GM20431 (cell line): ENCODE measurements around the gene KIAA1549.
"Not testable (repeated sequence)": the region's sequence is repeated elsewhere in the genome, so short reads cannot be mapped to it uniquely, and the experiment has no call there.

Experiments used
- in situ Hi-C: fragments of 300-500 bp; cut with MseI, MboI; formaldehyde crosslinking; loops from one replicate; pipeline ENCODE4 v1.15.0; 2020; ENCODE audit warnings: low sequenced_read_pairs; ENCODE audit not compliant: unreplicated experiment

Gene KIAA1549

GRCh38 chr7:138981332-138982203 lies at the start of gene KIAA1549:
Gene KIAA1549, minus strand, starts transcription at chr7:138981389. Its CDS starts 120 bp downstream, at chr7:138981269.
- in situ Hi-C loops: loop anchor here (10.0 kb wide), 1 partner anchor 87 kb away; no protein-coding TSS in a partner anchor

DNA sequence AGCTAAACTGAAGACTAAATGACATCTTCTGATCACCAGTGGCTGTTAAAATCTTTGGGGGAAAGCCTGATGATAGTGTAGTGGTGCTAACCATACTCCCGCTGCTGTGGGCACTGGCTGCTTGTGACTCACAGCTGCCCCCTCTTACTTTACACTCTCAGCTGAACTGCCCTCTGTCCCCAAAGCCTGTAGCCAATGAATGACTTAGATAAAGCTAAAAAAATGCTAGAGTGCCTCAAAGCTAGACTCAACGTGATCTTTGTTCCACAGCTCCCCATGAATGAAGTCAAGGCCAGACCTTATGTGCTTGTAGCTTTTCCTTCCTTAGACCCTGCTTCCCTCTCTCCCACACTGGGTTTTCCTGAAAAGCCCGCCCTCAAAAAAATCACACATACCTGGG lies 48.2 kb upstream of the KIAA1549 start:
- in situ Hi-C loops: no loop called here

GRCh38 chr7:139026551-139026950 lies 45.4 kb upstream of the KIAA1549 start:
- in situ Hi-C loops: no loop called here

DNA sequence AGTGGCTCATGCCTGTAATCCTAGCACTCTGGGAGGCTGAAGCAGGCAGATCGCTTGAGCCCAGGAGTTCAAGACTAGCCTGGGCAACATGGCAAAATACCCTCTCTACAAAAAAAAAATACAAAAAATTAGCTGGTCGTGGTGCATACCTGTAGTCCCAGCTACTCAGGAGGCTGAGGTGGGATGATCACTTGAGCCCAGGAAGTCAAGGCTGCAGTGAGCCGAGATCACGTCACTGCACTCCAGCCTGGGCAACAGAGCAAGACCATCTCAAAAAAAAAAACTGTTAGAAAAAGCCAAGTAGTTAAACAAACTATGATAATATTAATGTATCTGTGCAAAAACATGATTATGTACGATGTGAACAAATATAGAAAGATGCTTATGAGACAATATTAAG lies 44.7 kb upstream of the KIAA1549 start:
- in situ Hi-C loops: not testable (repeated sequence)

DNA sequence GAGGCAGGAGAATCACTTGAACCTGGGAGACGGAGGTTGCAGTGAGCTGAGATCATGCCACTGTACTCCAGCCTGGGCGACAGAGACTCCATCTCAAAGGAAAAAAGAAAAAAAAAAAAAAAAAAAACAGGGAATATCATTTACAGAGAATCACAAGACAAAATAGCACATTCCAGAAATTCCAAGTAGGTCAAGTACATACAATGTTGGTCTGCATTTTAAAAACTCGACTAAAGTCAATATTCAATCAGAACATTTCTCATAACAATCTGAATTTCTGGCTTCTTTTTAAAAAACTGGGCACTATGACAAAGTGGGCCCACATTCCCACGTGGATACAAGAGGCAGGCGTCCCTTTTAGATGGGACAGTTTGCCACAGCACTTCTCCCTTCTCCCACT lies 41.9 kb upstream of the KIAA1549 start:
- in situ Hi-C loops: no loop called here

DNA sequence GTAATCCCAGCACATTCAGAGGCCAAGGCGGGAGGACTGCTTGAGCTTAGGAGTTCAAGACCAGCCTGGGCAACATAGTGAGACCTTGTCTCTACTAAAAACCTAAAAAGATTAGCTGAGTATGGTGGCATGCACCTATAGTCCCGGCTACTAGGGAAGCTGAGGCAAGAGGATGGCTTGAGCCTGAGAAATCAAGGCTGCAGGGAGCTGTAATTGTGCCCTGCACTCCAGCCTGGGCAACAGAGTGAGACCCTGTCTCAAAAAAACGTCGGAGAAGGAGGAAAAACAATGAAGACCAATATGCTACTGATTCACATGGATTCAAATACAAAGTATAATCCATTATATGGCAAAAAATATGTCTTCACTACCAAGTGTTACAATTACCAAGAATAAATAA lies 41.1 kb upstream of the KIAA1549 start:
- in situ Hi-C loops: no loop called here

DNA sequence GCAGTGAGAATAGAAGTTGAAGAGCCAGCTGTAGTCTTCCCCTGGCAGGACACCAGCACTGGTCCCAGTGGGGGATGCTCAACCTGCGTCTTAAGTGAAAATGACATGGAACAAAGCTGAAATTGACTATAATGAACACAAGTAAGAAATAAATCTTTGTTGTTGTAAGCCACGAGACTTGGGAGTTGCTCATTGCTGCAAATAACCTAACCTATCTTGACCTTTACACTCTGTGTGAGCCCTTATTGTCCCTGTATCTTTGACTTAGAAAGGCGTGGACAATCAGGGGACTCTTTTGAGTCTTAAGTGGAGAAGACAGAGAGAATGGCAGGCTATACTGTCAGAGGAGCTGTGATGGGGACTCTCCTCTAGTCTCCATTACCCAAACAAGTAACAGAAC lies 37.7 kb upstream of the KIAA1549 start:
- in situ Hi-C loops: no loop called here

GRCh38 chr7:139016931-139017511 lies 35.8 kb upstream of the KIAA1549 start:
- in situ Hi-C loops: no loop called here

DNA sequence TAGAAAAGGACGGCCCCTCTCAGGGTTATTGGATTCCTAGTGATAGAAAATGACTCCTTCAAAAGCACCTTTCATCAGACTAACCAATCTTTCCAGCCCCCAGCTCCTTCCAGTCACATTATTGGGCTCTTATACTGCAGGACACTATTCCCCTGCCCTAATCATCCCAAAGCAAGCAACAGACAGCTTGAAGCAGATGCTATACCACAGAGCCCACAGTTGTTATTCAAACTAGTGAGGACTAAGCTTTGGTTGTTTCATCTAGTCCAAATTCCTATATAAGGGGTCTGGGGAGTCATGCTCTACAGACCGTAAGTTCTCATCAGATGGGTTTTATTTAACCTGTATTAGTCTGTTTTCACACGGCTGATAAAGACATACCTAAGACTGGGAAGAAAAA lies 30.2 kb upstream of the KIAA1549 start:
- in situ Hi-C loops: no loop called here

DNA sequence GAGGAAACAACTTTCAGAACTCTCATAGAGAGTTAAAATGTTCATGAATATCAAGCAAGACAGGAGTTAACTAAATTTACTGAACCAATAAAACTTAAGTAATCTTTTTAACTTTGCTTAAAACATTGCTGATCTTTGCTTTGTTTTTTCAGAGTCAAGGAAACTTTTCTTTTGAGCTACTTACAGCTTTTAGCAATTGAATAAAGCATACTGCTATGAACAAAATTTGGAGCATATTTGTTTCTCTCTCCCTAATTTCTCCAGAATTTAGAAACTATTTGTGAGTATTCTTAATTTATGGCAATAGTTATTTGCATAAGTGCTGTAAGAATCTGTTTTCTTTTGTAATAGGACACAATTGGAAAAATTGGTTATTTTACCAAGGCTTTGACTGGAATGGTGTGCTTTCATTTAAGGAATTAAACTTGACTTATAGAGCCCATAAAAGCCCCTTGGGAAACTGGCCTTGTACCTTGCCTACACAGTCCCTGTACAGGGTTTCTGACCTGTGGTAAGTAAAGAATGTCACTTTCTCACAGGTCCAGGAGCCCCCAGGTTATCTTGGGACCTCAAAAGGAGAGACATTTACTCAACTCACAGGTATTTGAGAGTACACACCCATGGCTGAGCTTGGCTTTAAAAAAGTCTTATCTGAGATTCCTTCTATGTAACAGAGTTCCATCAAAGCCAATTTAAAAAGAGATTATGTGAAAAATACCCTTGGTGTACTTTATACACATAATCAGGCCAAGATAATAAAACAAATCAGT lies 23.3 kb upstream of the KIAA1549 start:
- in situ Hi-C loops: no loop called here

GRCh38 chr7:138999414-138999813 lies 18.2 kb upstream of the KIAA1549 start:
- in situ Hi-C loops: no loop called here

- in situ Hi-C loops: no loop called here
Observed at GRCh38 chr7:138992052-138992531, 10.9 kb upstream of the KIAA1549 start.

GRCh38 chr7:138987686-138988085 lies 6.5 kb upstream of the KIAA1549 start:
- in situ Hi-C loops: loop anchor here (10.0 kb wide), 1 partner anchor 93 kb away; no protein-coding TSS in a partner anchor

DNA sequence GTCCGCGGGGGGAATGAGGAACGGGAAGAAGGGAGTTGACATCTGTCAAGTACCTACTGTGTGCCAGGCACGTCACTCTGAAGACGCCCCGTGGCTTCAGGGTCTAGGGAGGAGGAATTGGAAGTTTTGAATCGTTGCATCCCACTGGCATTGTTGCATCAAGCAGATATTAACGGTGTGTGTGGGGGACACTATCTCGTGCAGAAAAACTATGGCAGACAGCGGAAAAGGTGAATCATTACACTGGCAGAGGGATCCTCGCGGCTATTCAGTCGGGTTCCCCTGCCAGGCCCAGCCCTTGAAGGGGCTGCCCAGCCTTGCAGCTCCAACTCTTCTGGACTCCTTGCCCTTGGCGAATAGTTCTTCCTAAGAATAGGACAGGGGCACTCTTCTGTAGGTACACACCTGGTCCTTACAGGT lies 1.0 kb upstream of the KIAA1549 start:
- in situ Hi-C loops: loop anchor here (10.0 kb wide), 1 partner anchor 87 kb away; no protein-coding TSS in a partner anchor

GRCh38 chr7:138980563-138981291 lies 462 bp downstream of the KIAA1549 start:
- in situ Hi-C loops: loop anchor here (10.0 kb wide), 1 partner anchor 86 kb away; no protein-coding TSS in a partner anchor

- in situ Hi-C loops: loop anchor here (10.0 kb wide), 1 partner anchor 85 kb away; no protein-coding TSS in a partner anchor
Observed at GRCh38 chr7:138979988-138980562, 1.1 kb downstream of the KIAA1549 start.

DNA sequence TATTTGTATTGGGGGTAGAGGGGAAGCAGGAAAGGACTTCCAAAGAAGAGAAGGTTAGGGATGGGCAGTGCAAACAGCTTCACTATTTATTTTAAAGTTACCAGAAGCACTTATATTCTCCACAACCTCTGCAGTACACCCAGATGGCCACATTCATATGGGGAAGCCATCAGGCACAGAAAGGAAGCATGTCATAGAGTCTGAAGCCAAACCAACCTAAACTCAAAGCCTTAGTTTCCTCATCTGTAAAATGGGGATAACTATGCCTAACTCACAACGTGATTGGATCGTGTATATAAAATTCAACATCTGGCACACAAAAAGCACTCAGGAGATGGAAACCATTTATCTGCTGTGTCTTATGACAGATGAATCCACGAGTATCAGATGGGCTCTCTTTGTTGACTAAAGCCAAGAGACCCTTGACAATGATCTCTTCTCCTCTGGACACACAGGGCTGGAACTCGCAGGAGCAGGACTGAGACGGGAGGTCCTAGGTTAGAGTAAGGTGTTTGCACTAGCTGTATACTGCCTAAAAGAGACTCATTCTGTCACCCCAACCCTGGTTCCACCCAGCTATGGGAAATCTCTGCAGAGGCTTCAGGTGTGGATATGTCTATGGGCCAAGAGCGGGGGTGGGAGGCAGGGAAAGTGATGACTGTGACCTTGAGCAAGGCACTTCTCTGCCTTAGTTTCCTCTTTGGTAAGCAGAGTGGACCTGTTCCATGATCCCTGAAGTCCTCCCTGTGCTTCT lies 1.8 kb downstream of the KIAA1549 start:
- in situ Hi-C loops: no loop called here

GRCh38 chr7:138978541-138979184 lies 2.5 kb downstream of the KIAA1549 start:
- in situ Hi-C loops: no loop called here
